ENCODE data around the gene DNASE1. TPM values are rescaled to one million over a fixed set of nuclear protein-coding genes. Genes with fewer than 3 reads are reported as not detected.

Gene DNASE1
- polyA plus RNA-seq, 1 donor from 2014 or later, result 47.8 TPM

- Histone ChIP-seq H3K9me3 (ENCODE audit: low read length) (no peaks in the 10 kb centered on the region), H3K9me2 (ENCODE audit: insufficient read depth, low read length) (no peaks in the 10 kb centered on the region), H3K4me2 (ENCODE audit: low read length) (no peak overlapping the region), H2AFZ (ENCODE audit: low read depth, low read length) (no peak overlapping the region), H4K20me1 (ENCODE audit: insufficient read depth) (no peaks in the 10 kb centered on the region), H3K9ac (ENCODE audit: low read length) (no peak overlapping the region), H3K27me3 (ENCODE audit: insufficient read depth, low read depth, low read length) (no peaks in the 10 kb centered on the region), H3K27ac (ENCODE audit: low read length) (no peak overlapping the region), H3K4me3 (ENCODE audit: low read length) (no peak overlapping the region), H3K36me3 (ENCODE audit: insufficient read depth, low read length) (no peaks in the 10 kb centered on the region), H3F3A (ENCODE audit: insufficient read depth, low read length, poor library complexity, severe bottlenecking) (no peaks in the 10 kb centered on the region), H3K79me2 (replicated peaks; ENCODE audit: insufficient read depth, low read length) (no peaks in the 10 kb centered on the region)
- no peak for TF ChIP-seq MXI1 (conservative IDR thresholded peaks at IDR 0.05; ENCODE audit: poor library complexity, severe bottlenecking)
- no peak for TF ChIP-seq CTCF (IDR thresholded peaks at IDR 0.05; ENCODE audit: poor library complexity, severe bottlenecking)
- no peak for TF ChIP-seq EP300 (conservative IDR thresholded peaks at IDR 0.05; ENCODE audit: poor library complexity, severe bottlenecking)
- no peak for TF ChIP-seq POLR2AphosphoS5 (IDR thresholded peaks at IDR 0.05)
- TF ChIP-seq REST (IDR thresholded peaks at IDR 0.05; ENCODE audit: borderline replicate concordance), result no peak
- no peak for TF ChIP-seq RAD21 (conservative IDR thresholded peaks at IDR 0.05)
- no peak for TF ChIP-seq TAF1 (IDR thresholded peaks at IDR 0.05; ENCODE audit: low read depth)
- no peak for TF ChIP-seq EZH2 (IDR thresholded peaks at IDR 0.05; ENCODE audit: borderline replicate concordance, insufficient read depth, low read length, poor library complexity, severe bottlenecking)
Observed at GRCh38 chr16:3706253-3707012, 51.9 kb downstream of the DNASE1 start.

Other genes with a start within 250 kb of the DNASE1 start
- 1.8 and 2.0 TPM in 2 replicates for gene ZNF597, start 211.2 kb upstream of the DNASE1 start, polyA plus RNA-seq
- gene NAA60, start 211.0 kb upstream of the DNASE1 start, polyA plus RNA-seq, result 15.1 and 32.0 TPM in 2 replicates
- not detected in 2 replicates for gene C16orf90, start 159.2 kb upstream of the DNASE1 start, polyA plus RNA-seq
- 40.8 and 46.6 TPM in 2 replicates for gene CLUAP1, start 153.7 kb upstream of the DNASE1 start, polyA plus RNA-seq
- 0.30 and 0.57 TPM in 2 replicates for gene NLRC3, start 77.3 kb upstream of the DNASE1 start, polyA plus RNA-seq
- 2.9 and 4.8 TPM in 2 replicates for gene SLX4, start 43.1 kb upstream of the DNASE1 start, polyA plus RNA-seq
- 73.0 and 91.0 TPM in 2 replicates for gene TRAP1, start 62.8 kb downstream of the DNASE1 start, polyA plus RNA-seq
- gene CREBBP, start 226.0 kb downstream of the DNASE1 start, polyA plus RNA-seq, result 3.3 and 5.5 TPM in 2 replicates

Data from neural cell (in vitro differentiated cells).